ENCODE measurements around the gene IFITM5.
"Not testable (repeated sequence)": the region's sequence is repeated elsewhere in the genome, so short reads cannot be mapped to it uniquely, and the experiment has no call there.

Gene IFITM5

GRCh38 chr11:327581-327923 lies 28.2 kb upstream of the IFITM5 start:
- FAIRE-seq, result no peak

GRCh38 chr11:326842-327580 lies 27.7 kb upstream of the IFITM5 start:
- no peak for FAIRE-seq

GRCh38 chr11:326592-326841 lies 27.2 kb upstream of the IFITM5 start:
- FAIRE-seq, result no peak

GRCh38 chr11:325796-326591 lies 26.7 kb upstream of the IFITM5 start:
- FAIRE-seq, result no peak

- not testable (repeated sequence) for FAIRE-seq
These were observed 25.5 kb upstream of the IFITM5 start for GRCh38 chr11:324593-325517.

GRCh38 chr11:324156-324555 lies 24.8 kb upstream of the IFITM5 start:
- no peak for FAIRE-seq

- FAIRE-seq, result not testable (repeated sequence)
These were observed 20.6 kb upstream of the IFITM5 start for GRCh38 chr11:319888-320273.

- not testable (repeated sequence) for FAIRE-seq
These were observed 20.0 kb upstream of the IFITM5 start for GRCh38 chr11:319121-319887.

- FAIRE-seq, result not testable (repeated sequence)
These were observed 19.2 kb upstream of the IFITM5 start for GRCh38 chr11:318405-319120.

- FAIRE-seq, result not testable (repeated sequence)
These were observed 18.5 kb upstream of the IFITM5 start for GRCh38 chr11:317668-318404.

- no peak for FAIRE-seq
These were observed 17.6 kb upstream of the IFITM5 start for GRCh38 chr11:316891-317301.

GRCh38 chr11:316031-316701 lies 16.8 kb upstream of the IFITM5 start:
- FAIRE-seq, result no peak

GRCh38 chr11:315516-315994 lies 16.2 kb upstream of the IFITM5 start:
- no peak for FAIRE-seq

- FAIRE-seq, result no peak
These were observed 15.7 kb upstream of the IFITM5 start for GRCh38 chr11:315051-315481.

- FAIRE-seq, result not testable (repeated sequence)
These were observed 15.2 kb upstream of the IFITM5 start for GRCh38 chr11:314554-314875.

- no peak for FAIRE-seq
These were observed 14.6 kb upstream of the IFITM5 start, which contains the start of gene IFITM1 for GRCh38 chr11:313787-314553. Gene IFITM1 (plus strand): TSS chr11:314040. CDS start chr11:314171, 131 bp downstream.

- no peak for FAIRE-seq
These were observed 14.0 kb upstream of the IFITM5 start for GRCh38 chr11:313304-313786.

GRCh38 chr11:312092-312816 lies 12.9 kb upstream of the IFITM5 start:
- FAIRE-seq, result no peak
